Mucosa of rectum (tissue), 2 donors: ENCODE results near the gene LRP6.
"Not testable (repeated sequence)": the region's sequence is repeated elsewhere in the genome, so short reads cannot be mapped to it uniquely, and the experiment has no call there.

Experiments
- H3K27ac ChIP-seq, 2 donors: one replicate each; pipeline ENCODE4 v1.7.0; 2013; ENCODE audit warnings: inconsistent platforms in 2 of 2, low read depth in 2 of 2, low read length in 2 of 2
- H3K27me3 ChIP-seq, 2 donors: one replicate each; pipeline ENCODE4 v1.7.0; 2013; ENCODE audit warnings: low read length in 2 of 2; ENCODE audit not compliant: control insufficient read depth in 2 of 2, insufficient read depth in 2 of 2
- H3K36me3 ChIP-seq, 2 donors: one replicate each; pipeline ENCODE4 v1.7.0; 2013; ENCODE audit warnings: low read length in 2 of 2; ENCODE audit not compliant: control insufficient read depth in 2 of 2, insufficient read depth in 2 of 2
- H3K4me1 ChIP-seq, 2 donors: one replicate each; pipeline ENCODE4 v1.7.0; 2013; ENCODE audit warnings: low read length in 2 of 2, mild to moderate bottlenecking in 1 of 2; ENCODE audit not compliant: control insufficient read depth in 2 of 2, insufficient read depth in 2 of 2
- H3K4me3 ChIP-seq, 2 donors: one replicate each; pipeline ENCODE4 v1.7.0; 2013; ENCODE audit warnings: low read length in 2 of 2
- H3K9ac ChIP-seq, 2 donors: one replicate each; pipeline ENCODE4 v1.7.0; 2013; ENCODE audit warnings: low read length in 2 of 2, low read depth in 1 of 2, mild to moderate bottlenecking in 1 of 2
- H3K9me3 ChIP-seq, 2 donors: one replicate each; pipeline ENCODE4 v1.7.0; 2013; ENCODE audit warnings: low read length in 2 of 2; ENCODE audit not compliant: control insufficient read depth in 2 of 2
- donor health status: healthy.
- donor health status: Normal muscosa, but diverticular disease.

The LRP6 gene

DNA sequence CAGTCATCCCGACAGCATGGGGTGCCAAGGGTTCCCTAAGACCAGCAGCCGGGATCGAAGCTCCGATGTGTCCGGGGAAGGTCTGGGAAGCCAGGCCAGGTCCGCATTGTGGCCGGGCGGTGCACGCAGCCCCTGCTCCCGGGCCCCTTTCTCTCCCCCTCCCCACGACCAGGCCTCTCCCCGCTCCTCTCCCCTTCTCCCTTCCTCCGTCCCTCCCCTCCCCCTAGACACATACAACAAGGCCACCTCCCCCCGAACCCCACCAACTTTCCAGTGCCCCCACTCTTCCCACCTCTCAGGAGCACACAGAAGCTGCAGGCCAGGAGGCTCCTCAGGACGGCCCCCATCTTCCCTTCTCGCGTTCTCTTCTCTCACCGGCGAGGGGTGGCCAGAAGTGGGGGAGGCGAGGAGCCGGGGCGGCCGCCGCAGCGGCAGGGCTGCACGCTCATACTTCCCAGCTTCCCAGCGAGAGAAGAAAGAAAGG is 413 bp downstream of the LRP6 start:
- Histone ChIP-seq H3K36me3 (no peaks in the 10 kb centered on the region), H3K27me3 (no peaks in the 10 kb centered on the region)

DNA sequence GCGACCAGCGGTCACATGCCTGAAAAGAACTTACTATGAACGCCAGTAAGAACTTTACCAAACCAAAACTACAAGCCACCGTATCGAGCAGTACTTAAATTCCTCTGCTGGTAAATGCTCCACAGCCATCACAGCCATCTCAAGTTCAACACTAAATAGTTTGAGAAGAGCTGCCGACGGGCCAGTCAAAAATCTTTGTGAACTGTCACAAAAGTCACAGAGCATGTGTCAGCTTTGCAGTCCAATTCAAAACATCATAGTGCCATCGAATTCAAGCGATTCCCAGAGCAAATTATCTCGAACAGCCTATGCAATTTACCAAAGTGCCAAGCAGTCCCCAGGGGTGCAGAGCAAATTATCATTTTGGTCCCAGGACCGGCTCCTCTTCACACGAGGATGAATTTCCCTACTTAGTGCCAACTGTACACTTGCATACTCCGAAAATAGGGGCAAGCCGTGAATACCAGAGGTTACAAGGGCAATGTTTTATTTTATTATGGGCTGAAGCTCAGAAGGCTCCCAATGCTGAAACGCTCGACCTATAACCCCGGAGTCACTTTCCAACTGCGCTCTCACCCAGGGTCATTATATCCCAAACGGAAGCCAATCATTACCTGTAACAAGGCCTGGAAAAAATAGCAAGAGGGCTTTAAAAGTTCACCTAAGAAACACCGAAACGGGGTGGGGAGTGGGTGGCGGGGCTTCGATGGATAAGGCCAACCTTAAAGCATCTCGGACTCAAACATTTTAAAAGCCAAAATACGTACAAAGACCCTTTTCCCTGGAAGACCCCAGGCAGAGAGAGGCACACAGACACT is 1.1 kb downstream of the LRP6 start:
- Histone ChIP-seq H3K4me1 (peaks cover 4 to 13% of the 10 kb centered on the region in 2 donors), H3K27me3 (no peaks in the 10 kb centered on the region), H3K9me3 (no peaks in the 10 kb centered on the region), H3K36me3 (no peaks in the 10 kb centered on the region), H3K27ac (peak overlapping the region; percentile 94 to 98), H3K9ac (peak overlapping the region; percentile 81 to 89), H3K4me3 (peak overlapping the region; percentile 89 to 96)

More for the DNA sequence above, 413 bp downstream of the LRP6 start:
- Histone ChIP-seq H3K4me1 (peaks cover 4 to 13% of the 10 kb centered on the region in 2 donors), H3K9ac (peak overlapping the region; percentile 81 to 89), H3K27ac (peak overlapping the region; percentile 94 to 98), H3K9me3 (no peaks in the 10 kb centered on the region), H3K4me3 (peak overlapping the region; percentile 89 to 96)

DNA sequence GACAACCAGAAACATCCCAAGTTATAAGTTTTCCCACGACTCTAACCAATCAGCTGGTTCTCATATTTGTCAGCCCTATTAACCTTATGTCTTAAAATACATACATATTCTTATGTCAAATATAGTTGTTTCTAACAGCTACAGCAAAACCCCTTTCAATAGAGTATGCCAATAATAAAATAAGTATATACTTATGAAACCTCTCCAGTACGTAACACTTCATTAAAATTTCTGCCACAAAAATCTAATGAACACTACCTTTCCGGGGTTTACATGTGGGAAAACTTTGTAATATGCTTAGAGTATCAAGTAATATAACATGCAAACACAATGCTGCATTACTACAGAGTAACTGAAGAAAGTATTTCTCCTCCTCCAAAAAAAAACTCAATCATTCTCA is 1.8 kb downstream of the LRP6 start:
- H3K4me1 ChIP-seq: peaks cover 4 to 13% of the 10 kb centered on the region in 2 donors
- H3K9ac ChIP-seq: no peak overlapping the region
- no peaks in the 10 kb centered on the region for H3K36me3 ChIP-seq
- H3K4me3 ChIP-seq: peak overlapping the region; percentile 89 to 96
- H3K27ac ChIP-seq: no peak overlapping the region
- H3K9me3 ChIP-seq: no peaks in the 10 kb centered on the region
- no peaks in the 10 kb centered on the region for H3K27me3 ChIP-seq

DNA sequence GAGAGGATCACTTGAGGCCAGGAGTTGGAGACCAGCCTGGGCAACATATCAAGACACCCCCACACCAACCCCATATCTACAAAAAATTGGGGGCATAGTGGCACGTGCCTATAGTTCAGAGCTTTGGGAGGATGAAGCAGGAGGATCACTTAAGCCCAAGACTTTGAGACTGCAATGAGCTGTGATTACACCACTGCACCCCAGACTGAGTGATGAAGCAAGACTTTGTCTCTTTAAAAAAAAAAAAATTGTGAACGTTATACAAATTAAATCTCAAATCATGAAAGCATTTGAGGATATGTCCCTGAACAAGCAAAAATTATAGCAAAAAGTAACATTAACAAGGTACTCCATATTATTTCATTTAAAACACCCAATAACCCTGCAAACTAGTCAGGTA is 2.9 kb downstream of the LRP6 start:
- peaks cover 4 to 13% of the 10 kb centered on the region in 2 donors for H3K4me1 ChIP-seq
- no peaks in the 10 kb centered on the region for H3K9me3 ChIP-seq
- no peak overlapping the region for H3K9ac ChIP-seq
- H3K36me3 ChIP-seq: no peaks in the 10 kb centered on the region
- no peak overlapping the region for H3K27ac ChIP-seq
- no peaks in the 10 kb centered on the region for H3K27me3 ChIP-seq
- H3K4me3 ChIP-seq: no peak overlapping the region

DNA sequence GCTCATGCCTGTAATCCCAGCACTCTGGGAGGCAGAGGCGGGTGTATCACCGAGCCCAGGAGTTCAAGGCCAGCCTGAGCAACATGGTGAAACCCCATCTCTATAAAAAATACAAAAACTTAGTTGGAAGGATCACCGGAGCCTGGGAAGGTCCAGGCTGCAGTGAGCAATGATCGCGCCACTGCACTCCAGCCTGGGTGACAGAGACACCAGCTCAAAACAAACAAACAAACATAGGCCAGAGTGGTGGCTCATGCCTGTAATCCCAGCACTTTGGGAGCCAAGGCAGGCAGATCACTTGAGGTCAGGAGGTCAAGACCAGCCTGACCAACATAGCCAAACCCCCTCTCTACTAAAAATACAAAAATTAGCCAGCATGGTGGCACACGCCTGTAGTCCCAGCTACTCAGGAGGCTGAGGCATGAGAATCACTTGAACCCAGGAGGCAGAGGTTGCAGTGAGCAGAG is 10.5 kb downstream of the LRP6 start:
- H3K4me1 ChIP-seq, H3K4me3 ChIP-seq, H3K36me3 ChIP-seq, H3K27ac ChIP-seq, H3K9ac ChIP-seq, H3K27me3 ChIP-seq, H3K9me3 ChIP-seq: not testable (repeated sequence)

DNA sequence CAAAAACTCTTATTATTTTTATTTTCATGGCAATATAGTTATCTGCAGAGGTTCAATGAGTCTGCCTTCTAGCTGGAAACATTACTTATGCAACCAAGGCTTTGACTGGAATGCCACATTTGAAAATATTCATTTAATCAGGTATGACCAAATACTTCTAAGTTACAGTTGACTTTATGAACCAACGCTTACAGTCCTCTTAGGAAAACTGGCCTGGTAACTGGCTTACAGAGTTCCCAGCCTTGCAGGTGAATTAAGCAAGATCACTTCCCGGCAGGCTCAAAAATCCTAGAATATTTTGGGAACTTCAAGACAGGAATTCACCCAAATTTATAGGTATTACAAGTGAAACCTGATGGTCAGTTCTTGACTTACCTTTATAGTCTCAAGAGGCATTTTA is 12.3 kb downstream of the LRP6 start:
- Histone ChIP-seq H3K4me1 (no peaks in the 10 kb centered on the region), H3K36me3 (no peaks in the 10 kb centered on the region), H3K4me3 (no peak overlapping the region), H3K9ac (no peak overlapping the region), H3K27me3 (no peaks in the 10 kb centered on the region), H3K9me3 (no peaks in the 10 kb centered on the region), H3K27ac (no peak overlapping the region)

DNA sequence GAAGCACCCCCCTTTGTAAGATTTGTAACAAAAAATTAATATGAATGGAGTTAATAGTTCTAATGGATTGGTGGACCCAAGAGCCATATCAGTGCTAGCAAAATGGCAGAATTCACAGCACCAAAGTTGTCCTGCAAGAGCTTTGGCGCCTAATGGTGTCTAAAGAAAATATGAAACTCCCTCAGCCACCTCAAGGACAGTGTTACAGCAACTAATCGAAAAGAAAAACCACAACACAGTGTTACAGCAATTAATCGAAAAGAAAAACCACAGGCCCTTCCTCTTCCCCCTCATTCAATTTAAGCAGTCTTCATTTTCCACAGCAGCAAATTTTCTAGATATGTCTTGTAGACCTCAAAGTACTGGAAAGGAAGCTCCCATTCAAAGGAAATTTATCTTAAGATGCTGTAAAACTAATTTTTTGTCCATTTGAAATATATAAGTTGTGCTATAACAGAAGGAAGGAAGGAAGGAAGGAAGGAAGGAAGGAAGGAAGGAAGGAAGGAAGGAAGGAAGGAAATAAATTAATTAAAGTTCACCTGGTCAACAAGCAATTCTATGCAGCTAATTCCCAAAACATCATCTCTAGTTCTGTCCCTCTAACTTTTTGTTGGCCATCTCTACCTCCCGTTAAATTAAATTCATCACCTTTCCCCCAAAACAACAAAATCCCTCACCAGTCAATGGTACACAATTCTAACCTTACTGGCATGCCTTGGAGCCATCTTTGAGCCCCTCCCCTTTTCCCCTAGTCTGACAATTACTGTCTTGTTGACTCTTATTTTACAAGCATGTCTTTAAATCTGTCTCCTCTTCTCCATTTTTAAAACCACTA is 17.4 kb downstream of the LRP6 start:
- H3K9me3 ChIP-seq: no peaks in the 10 kb centered on the region
- H3K27ac ChIP-seq: no peak overlapping the region
- no peak overlapping the region for H3K9ac ChIP-seq
- H3K4me3 ChIP-seq: no peak overlapping the region
- H3K4me1 ChIP-seq: no peaks in the 10 kb centered on the region
- no peaks in the 10 kb centered on the region for H3K27me3 ChIP-seq
- peaks cover 0 to under 1% of the 10 kb centered on the region in 2 donors for H3K36me3 ChIP-seq

DNA sequence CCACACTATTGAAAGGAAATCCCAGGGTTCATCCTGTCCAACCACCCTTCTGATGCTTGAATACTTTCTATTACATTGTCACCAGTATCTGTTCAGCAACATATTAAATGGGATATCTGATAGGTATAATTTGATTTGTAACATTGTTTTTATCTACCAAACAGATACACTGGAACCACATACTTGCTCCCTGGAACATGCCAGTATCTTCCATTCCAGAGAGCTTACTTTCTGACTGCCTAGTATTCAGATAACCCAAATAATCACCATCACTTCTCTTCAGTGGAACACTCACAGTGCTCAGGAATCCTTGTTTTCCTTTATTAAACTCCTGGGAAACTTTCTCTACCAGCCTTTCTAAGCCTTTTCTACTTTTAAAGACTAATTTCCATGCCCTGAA is 19.3 kb downstream of the LRP6 start:
- Histone ChIP-seq H3K4me3 (no peak overlapping the region), H3K9ac (no peak overlapping the region), H3K4me1 (no peaks in the 10 kb centered on the region), H3K36me3 (peaks cover 0 to 3% of the 10 kb centered on the region in 2 donors), H3K27me3 (no peaks in the 10 kb centered on the region), H3K27ac (no peak overlapping the region), H3K9me3 (no peaks in the 10 kb centered on the region)

DNA sequence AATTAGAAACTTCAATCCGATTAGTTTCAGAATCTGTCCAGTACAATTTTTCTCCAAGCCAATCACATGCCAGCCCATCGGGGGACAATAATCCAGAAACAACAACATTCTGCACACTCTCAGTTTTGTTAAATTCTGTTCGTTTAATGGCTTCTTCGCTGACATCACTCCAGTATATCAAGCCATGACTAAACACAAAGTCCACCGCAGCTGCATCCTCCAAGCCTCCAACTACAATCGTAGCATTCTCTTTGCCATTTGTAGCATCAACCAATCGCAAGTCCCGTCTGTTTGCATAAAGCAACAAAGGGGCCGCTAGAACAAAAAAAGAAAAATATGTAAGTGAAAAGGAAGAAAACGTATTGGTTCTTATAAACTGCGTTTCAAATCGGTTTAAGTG is 22.5 kb downstream of the LRP6 start:
- H3K27me3 ChIP-seq: no peaks in the 10 kb centered on the region
- no peaks in the 10 kb centered on the region for H3K9me3 ChIP-seq
- no peak overlapping the region for H3K4me3 ChIP-seq
- H3K27ac ChIP-seq: no peak overlapping the region
- no peak overlapping the region for H3K9ac ChIP-seq
- no peaks in the 10 kb centered on the region for H3K4me1 ChIP-seq
- peaks cover 0 to 3% of the 10 kb centered on the region in 2 donors for H3K36me3 ChIP-seq
